ENCODE results near the gene MTMR6. TPM values are rescaled to one million over a fixed set of nuclear protein-coding genes. Genes with fewer than 3 reads are reported as not detected.

Gene MTMR6
- total RNA-seq, 2 experiments from 2014 or later = 17.5 to 20.1 TPM

DNA sequence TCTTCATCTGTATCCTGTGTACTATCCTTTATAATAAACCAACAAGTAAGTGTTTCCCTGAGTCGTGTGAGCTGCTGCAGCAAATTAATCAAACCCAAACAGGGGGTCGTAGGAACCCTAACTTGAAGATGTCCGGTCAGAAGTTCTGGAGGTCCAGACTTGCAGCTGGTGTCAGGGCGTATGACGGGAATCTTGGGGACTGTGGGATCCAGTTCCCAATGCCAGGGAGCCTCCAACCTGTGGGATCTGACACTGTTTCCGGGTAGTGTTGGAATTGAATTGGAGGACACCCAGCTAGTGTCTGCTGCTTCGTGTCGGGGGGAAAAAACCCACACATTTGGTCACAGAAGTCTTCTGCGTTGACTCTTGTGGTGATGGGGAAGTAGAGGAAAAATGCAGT lies 63.1 kb downstream of the MTMR6 start:
- ATAC-seq (ENCODE audit: low read depth) (no peak), DNase-seq (no peak)
- POLR2A ChIA-PET = no interaction called here
- H3K9me3 Mint-ChIP-seq = no peaks in the 10 kb centered on the region
- no peak overlapping the region for H3K4me3 Mint-ChIP-seq
- no peaks in the 10 kb centered on the region for H3K36me3 Mint-ChIP-seq
- H3K4me1 Mint-ChIP-seq = peaks cover 2% of the 10 kb centered on the region
- peaks cover under 1% of the 10 kb centered on the region for H3K27me3 Mint-ChIP-seq
- H3K27ac Mint-ChIP-seq = no peak overlapping the region

DNA sequence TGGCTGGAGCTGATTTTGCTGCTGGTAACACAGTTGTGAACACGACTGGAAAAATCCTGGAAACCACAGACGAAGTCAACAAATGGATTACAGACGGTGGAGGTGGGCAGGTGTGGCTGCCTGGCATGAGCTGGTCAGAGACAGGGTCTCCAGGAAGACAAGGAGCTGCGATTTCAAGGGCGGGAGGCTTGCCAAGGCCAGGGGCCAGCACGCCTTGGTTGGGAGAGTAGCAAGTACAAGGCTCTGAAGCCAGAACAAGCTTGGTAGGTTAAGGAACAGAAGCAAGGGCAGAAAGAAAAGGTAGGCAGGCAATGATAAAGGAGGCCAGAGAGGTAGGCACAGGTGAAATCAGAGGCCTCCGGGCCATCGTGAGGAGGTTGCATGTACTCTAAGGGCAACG lies 64.5 kb downstream of the MTMR6 start:
- no peaks in the 10 kb centered on the region for H3K9me3 Mint-ChIP-seq
- POLR2A ChIA-PET = no interaction called here
- H3K27ac Mint-ChIP-seq = no peak overlapping the region
- ATAC-seq (ENCODE audit: low read depth) (no peak), DNase-seq (no peak)
- peaks cover 7% of the 10 kb centered on the region for H3K27me3 Mint-ChIP-seq
- H3K4me3 Mint-ChIP-seq = no peak overlapping the region
- no peaks in the 10 kb centered on the region for H3K36me3 Mint-ChIP-seq
- H3K4me1 Mint-ChIP-seq = peaks cover 2% of the 10 kb centered on the region

DNA sequence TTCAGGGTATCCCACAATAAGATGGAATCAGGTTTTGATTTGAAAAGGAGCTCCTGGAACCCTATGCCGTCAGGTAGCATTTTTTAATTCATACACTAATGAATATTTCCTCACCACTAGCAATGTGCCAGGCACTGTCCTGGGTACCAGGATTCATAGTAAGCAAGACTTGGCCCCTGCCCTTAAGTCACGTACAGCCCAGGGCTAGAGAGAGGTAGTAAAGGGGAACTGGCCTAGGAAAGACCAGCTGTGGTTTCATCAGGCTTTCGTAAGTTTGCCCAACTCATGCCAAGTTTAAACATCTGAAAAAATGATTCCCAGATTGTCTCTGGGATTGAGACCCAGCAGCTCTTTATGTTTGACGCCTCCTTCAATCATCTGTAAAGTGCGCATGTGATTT lies 69.3 kb downstream of the MTMR6 start:
- H3K27ac Mint-ChIP-seq = no peak overlapping the region
- DNase-seq (no peak), ATAC-seq (ENCODE audit: low read depth) (no peak)
- H3K4me3 Mint-ChIP-seq = no peak overlapping the region
- H3K4me1 Mint-ChIP-seq = peaks cover 2% of the 10 kb centered on the region
- peaks cover 10% of the 10 kb centered on the region for H3K27me3 Mint-ChIP-seq
- no peaks in the 10 kb centered on the region for H3K9me3 Mint-ChIP-seq
- POLR2A ChIA-PET = no interaction called here
- no peaks in the 10 kb centered on the region for H3K36me3 Mint-ChIP-seq

DNA sequence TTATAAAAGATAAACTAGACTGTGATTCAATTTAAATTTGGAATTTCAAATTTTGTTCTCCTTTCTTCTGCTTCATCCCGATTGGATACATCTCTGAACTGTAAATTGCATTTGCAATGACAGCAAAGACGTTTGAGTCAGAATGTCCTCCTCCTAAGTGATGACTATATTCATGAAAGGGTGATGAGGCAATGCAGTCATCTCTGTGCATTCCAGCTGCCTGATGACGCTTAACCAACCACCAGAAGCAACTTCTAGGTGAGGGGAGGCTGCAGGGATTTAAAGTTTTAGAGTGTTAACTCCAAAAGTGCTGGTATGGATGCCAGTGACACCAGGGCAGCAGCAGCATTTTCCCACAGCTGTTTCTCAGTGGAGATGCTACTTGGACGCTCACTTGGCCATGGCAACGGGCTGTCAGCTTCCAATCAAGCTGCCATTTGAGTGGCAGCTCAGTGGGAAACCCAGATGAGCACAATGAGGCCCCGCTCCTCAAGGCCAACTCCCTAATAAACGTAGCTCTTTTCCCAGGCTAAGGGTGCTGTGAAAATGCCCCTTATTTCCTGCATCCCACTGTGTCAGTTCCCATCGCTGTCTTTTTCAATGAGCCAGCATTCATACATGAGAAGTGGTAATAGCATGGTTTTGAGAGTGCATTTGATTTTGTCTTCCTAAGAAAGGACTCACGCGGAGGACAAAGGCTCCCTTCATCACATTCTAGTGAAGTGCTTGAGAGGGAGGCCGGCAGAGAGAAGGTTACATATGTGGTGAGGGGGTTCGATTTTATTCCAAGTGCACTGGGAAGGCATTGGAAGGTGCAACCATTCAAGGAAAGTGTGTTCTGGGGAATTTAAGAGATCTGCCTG lies 70.0 kb downstream of the MTMR6 start:
- POLR2A ChIA-PET = no interaction called here

DNA sequence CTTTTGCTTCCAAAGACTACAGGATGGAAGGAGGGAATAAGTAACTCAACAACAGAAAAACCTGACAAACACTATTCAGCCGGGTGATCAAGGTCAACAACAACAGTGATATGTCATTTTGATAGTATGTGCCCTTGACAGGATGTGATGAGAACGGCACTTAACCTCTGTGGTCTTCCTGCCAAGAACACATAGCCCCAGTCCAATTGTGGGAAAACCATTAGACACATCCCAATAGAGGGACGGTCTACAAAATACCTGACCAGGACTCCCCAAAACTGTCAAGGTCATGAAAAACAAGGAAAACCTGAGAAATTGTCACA lies 72.1 kb downstream of the MTMR6 start:
- H3K27ac Mint-ChIP-seq = no peak overlapping the region
- ATAC-seq (ENCODE audit: low read depth) (no peak), DNase-seq (no peak)
- H3K4me1 Mint-ChIP-seq = peaks cover 2% of the 10 kb centered on the region
- H3K27me3 Mint-ChIP-seq = peaks cover 10% of the 10 kb centered on the region
- POLR2A ChIA-PET = no interaction called here
- no peak overlapping the region for H3K4me3 Mint-ChIP-seq
- no peaks in the 10 kb centered on the region for H3K9me3 Mint-ChIP-seq
- H3K36me3 Mint-ChIP-seq = no peaks in the 10 kb centered on the region

More for the DNA sequence above, 70.0 kb downstream of the MTMR6 start:
- H3K36me3 Mint-ChIP-seq = no peaks in the 10 kb centered on the region
- peaks cover 2% of the 10 kb centered on the region for H3K4me1 Mint-ChIP-seq
- H3K4me3 Mint-ChIP-seq = no peak overlapping the region
- no peak for DNase-seq
- no peak overlapping the region for H3K27ac Mint-ChIP-seq
- no peak for ATAC-seq (ENCODE audit: low read depth)
- peaks cover 10% of the 10 kb centered on the region for H3K27me3 Mint-ChIP-seq
- H3K9me3 Mint-ChIP-seq = no peaks in the 10 kb centered on the region

DNA sequence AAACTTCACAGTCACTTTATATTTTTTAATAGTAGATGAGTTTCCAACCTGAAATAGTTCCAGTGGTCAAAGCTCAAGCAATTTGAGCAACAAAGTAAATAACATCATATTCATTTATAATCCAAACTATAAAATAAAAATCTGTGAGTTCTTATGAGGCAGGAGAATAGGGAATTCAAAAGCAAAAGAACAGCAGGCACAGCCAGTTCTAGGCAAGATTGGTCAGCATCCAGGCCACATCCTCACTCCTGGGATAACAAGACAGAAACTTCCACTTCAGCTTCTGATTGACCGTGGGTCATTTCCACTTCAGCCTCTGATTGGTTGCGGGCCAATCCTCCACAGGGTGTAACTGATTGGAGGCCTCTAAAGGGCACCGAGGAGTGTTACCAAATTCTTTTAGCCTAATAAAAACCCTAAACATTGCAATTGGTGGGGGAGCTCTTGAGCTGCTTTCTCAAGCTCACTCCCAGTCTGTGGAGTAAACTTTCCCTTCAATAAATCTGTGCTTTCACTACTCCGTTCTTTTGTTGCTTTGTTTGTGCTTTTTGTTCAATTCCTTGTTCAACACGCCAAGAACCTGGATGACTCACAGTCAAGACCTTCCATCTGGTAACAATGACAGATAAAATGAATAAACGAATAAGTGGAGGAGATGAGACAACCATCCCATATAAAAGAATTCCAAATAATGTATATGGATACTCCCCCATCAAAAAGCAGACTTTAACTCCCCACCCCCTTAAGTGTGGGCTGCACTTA lies 72.6 kb downstream of the MTMR6 start:
- Mint-ChIP-seq H3K36me3 (no peaks in the 10 kb centered on the region), H3K27me3 (peaks cover 10% of the 10 kb centered on the region)
- POLR2A ChIA-PET = no interaction called here

DNA sequence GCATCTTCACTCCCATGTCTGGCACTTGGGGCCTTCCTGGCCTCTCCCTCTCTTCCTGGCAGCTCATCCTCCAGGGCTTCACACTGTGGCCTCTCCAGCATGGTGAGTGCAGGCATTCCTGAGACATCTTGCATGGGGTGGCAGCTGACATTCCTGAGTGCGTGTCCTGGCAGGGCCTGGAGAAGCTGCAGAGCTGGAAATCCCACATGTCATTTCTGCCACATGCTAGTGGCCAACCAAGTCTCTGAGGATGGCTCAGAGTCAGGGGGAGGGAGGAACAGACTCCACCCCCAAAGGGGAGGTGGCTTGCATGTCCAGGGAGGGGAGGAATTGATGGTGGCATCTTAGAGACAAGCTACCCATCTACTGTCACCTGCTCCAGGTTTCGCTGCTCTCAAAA lies 73.6 kb downstream of the MTMR6 start:
- POLR2A ChIA-PET = no interaction called here
- H3K4me3 Mint-ChIP-seq = no peak overlapping the region
- H3K4me1 Mint-ChIP-seq = no peaks in the 10 kb centered on the region
- H3K36me3 Mint-ChIP-seq = no peaks in the 10 kb centered on the region
- no peaks in the 10 kb centered on the region for H3K9me3 Mint-ChIP-seq
- DNase-seq (no peak), ATAC-seq (ENCODE audit: low read depth) (no peak)
- H3K27me3 Mint-ChIP-seq = peaks cover 5% of the 10 kb centered on the region
- H3K27ac Mint-ChIP-seq = no peak overlapping the region

More for the DNA sequence above, 72.6 kb downstream of the MTMR6 start:
- no peak overlapping the region for H3K27ac Mint-ChIP-seq
- H3K4me1 Mint-ChIP-seq = no peaks in the 10 kb centered on the region
- no peak overlapping the region for H3K4me3 Mint-ChIP-seq
- ATAC-seq (ENCODE audit: low read depth) = no peak
- no peak for DNase-seq
- H3K9me3 Mint-ChIP-seq = no peaks in the 10 kb centered on the region

DNA sequence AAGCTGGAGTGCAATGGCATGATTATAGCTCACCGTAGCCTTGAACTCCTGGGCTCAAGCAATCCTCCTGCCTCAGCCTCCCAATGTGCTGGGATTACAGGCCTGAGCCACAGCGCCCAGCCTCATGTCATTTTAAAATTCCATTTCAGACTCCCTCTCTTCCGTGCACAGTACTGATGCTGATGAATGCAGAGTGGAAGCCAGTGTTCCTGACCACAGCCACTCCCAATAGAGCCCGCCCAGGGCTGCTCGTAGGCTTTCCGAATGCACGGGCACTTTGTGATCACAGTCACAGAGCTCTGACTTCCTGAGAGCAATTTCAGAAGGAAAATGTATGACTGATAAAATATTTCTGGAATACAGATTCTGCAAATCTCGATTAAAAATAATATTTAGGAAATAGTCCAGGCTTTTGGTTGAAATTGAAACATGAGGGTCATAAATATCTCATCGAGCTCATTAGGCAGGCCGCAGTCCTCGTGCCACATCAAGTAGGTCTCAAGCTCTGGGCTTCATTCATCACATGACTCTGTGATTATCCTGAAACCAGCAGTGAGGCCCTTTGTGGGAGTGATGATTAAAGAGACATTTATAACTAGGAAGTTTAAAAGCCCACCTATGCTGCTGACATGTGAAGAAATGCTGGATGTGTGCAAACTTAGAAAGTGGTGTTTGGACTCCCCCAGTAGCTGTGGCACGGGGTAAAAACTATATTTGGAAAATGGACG lies 76.3 kb downstream of the MTMR6 start:
- no peaks in the 10 kb centered on the region for H3K4me1 Mint-ChIP-seq
- H3K36me3 Mint-ChIP-seq = no peaks in the 10 kb centered on the region
- H3K27me3 Mint-ChIP-seq = peaks cover 7% of the 10 kb centered on the region
- POLR2A ChIA-PET = no interaction called here
- no peak for ATAC-seq (ENCODE audit: low read depth)
- no peaks in the 10 kb centered on the region for H3K9me3 Mint-ChIP-seq
- H3K4me3 Mint-ChIP-seq = no peak overlapping the region
- no peak overlapping the region for H3K27ac Mint-ChIP-seq
- no peak for DNase-seq

DNA sequence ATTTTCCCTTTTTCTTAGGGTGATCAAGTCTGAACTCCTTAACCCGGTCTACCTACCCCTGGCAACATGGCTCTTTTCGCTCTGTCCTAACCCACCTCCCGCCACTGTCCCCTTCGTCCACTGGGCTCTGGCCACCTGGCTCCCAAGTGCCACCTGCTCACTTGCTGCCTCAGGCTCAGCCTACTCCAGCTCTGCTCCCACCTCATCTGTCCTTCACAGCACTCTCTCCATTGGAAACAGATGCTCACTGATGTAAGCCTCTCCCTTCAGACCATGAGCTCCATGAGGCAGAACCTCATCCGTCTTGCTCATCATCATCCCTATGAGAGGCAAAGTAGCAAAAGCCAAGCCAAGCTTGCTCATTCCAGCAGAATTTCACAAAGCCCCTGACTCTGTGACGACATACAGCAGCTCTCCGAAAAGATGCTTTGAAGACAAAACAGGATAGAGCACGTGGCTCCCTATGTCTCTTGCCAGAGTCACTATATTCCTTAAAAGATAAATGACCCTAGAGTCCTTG lies 79.9 kb downstream of the MTMR6 start:
- peaks cover 9% of the 10 kb centered on the region for H3K27me3 Mint-ChIP-seq
- DNase-seq (no peak), ATAC-seq (ENCODE audit: low read depth) (no peak)
- no peaks in the 10 kb centered on the region for H3K36me3 Mint-ChIP-seq
- POLR2A ChIA-PET = no interaction called here
- H3K9me3 Mint-ChIP-seq = no peaks in the 10 kb centered on the region
- no peak overlapping the region for H3K27ac Mint-ChIP-seq
- H3K4me3 Mint-ChIP-seq = no peak overlapping the region
- no peaks in the 10 kb centered on the region for H3K4me1 Mint-ChIP-seq

DNA sequence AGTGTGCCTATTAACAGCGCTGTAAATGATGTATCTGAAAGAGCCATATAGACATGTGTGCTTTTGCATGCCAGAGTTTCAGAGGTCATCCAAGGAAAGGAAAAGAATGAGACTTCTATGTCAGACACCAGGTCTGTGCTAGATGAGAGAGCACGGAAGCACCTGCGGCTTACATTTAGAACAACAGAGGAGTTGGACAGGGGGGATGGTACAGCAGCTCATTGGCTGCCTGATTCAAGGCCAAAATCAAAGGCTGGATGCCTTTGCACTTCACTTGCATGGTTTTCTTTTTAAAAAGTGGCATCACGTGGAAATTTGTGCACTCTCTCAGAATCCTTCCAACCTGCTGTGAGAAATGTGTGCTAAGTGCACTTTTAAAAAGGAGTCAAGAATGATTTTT lies 82.4 kb downstream of the MTMR6 start:
- POLR2A ChIA-PET = no interaction called here
- peaks cover 9% of the 10 kb centered on the region for H3K27me3 Mint-ChIP-seq
- no peaks in the 10 kb centered on the region for H3K4me1 Mint-ChIP-seq
- no peak overlapping the region for H3K27ac Mint-ChIP-seq
- ATAC-seq (ENCODE audit: low read depth) = no peak
- H3K36me3 Mint-ChIP-seq = no peaks in the 10 kb centered on the region
- no peak overlapping the region for H3K4me3 Mint-ChIP-seq
- no peak for DNase-seq
- no peaks in the 10 kb centered on the region for H3K9me3 Mint-ChIP-seq

DNA sequence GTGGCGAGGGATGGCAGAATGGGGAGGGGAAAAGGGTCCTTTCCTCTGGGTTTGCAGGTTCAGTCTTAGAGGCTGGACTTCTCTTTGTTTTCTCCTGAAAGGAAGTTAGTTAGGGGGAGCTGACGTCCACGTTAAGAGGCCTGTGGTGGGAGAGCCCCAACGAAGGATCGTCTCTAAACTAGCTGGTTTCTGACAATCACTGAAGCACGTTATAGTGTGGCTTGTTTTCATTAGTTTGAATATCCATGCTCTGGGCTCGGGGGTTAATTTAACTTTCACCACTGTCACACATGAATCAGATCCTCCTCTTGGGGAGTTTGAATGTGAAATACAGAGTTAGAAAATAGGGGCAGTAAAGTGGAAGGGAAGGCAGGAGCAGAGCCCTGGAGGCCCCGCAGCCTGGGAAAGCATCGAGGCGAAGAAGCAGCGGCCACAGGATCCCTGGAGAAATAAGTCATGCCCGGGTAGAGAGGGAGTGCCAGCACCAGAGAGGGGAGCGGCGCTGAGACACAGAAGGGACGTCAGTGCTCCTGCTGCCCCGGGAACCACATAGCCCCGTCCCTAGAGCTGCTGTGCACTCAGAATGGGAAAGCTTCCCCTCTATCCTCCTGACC lies 84.1 kb downstream of the MTMR6 start:
- no peak for ATAC-seq (ENCODE audit: low read depth)
- H3K36me3 Mint-ChIP-seq = no peaks in the 10 kb centered on the region
- peaks cover 6% of the 10 kb centered on the region for H3K27me3 Mint-ChIP-seq
- POLR2A ChIA-PET = no interaction called here
- H3K9me3 Mint-ChIP-seq = no peaks in the 10 kb centered on the region
- no peak for DNase-seq
- H3K4me3 Mint-ChIP-seq = no peak overlapping the region
- H3K4me1 Mint-ChIP-seq = no peaks in the 10 kb centered on the region
- no peak overlapping the region for H3K27ac Mint-ChIP-seq

DNA sequence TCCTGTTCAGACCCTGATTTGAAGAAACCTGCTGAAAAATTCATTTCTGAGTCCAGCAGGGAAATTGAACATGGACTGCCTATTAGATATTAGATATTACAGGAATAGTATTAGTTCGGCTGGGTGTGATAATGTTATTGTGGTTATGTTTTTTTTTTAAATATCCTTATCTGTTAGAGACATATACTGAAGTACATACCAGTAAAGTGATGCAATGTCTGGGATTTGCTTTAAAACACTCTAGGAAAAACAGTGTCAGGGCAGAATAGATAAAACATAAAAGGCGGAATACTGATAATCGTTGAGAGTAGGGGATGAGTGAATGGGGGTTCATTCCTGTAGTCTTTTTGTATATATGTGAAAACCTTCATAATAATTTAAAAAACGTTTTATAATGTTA lies 86.5 kb downstream of the MTMR6 start:
- POLR2A ChIA-PET = no interaction called here
- no peak for DNase-seq
- Mint-ChIP-seq H3K27me3 (peaks cover 2% of the 10 kb centered on the region), H3K36me3 (no peaks in the 10 kb centered on the region), H3K9me3 (no peaks in the 10 kb centered on the region), H3K27ac (no peak overlapping the region), H3K4me1 (no peaks in the 10 kb centered on the region), H3K4me3 (no peak overlapping the region)
- ATAC-seq (ENCODE audit: low read depth) = no peak

DNA sequence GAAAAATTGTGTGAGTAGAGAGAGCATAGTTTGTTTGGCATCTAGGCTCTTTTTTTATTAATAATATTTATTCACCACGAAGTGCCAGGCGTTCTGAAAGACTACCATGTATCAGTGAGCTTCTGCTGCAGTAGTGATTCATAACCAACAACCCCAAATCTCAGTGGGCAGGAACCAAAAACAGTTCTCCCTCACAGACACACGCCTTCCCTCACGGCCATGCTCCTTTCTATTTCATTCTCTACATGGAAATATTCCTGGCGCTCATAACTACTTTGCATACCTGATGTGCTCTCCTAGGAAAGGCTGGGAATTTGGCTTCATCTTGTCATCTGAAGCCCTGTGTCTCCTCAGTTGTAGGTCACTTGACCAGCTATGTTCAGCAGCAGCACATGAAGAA lies 88.6 kb downstream of the MTMR6 start:
- Mint-ChIP-seq H3K27ac (no peak overlapping the region), H3K4me1 (no peaks in the 10 kb centered on the region), H3K36me3 (no peaks in the 10 kb centered on the region), H3K27me3 (peaks cover 5% of the 10 kb centered on the region), H3K9me3 (no peaks in the 10 kb centered on the region), H3K4me3 (no peak overlapping the region)
- POLR2A ChIA-PET = no interaction called here
- no peak for DNase-seq
- ATAC-seq (ENCODE audit: low read depth) = no peak
